Activated CD4-positive, CD25-positive, alpha-beta regulatory T cell treated with anti-CD3 and anti-CD28 coated beads, Interleukin-2, amount 50 U/mL, for 16 hours (primary cell): ENCODE measurements around the gene ADRB1.

Source experiments
- DNase-seq: peaks from one replicate; pipeline ENCODE4 v3.0.0-alpha.2; 2020; ENCODE audit warnings: low read depth, low spot score

ADRB1 gene

DNA sequence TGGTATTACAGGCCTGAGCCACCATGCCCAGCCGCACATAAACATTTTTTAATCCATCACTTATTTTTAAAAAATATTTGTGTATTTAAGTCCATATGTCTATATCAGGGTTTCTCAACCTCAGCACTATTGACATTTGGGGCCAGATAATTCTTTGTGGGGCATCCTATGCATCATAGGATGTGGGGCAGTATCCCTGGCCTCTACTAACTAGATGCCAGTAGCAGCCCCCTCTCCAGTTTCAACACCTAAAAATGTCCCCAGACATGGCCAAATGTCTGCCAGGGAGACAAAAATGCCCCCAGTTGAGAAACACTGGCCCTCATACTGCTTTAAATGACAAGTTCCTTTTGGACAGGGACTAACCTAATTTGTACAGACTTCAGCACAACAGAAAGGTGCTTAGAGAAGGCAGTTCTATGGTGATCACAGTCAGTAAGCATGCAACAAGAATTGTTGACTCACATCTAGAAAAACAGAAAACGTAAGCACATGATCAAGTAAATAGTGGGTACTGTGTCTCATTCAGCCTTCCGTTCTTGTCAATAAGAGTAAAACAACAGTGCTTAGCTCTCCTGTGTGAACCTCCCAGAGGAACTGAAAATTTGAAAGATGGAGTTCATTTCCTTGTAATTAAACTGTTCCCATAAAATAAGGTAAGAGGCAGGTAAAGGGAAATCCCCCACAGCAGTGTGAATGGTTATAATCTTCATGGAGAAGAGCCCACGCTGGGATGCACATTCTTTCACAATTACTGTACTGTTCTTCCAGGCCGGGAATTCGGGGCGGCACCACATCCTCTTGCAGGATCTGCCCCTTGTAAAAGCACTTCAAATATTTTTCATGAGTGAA lies 17.3 kb upstream of the ADRB1 start:
- DNase-seq: no peak

DNA sequence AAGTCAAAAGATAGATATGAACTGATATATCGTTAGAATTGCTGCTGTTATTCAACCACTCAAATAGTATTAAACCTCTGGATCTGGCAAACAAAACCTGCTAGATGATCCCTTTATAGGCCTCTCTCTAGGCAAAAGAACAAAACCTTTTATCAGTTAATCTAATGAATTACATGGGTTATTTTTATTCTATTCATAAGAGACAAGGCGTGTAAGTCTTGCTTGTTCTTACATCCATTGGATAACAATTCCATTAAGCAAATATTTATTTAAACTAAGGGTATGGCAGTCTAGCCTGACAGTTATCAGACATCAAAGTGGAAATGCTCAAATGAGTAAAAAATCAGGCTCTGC lies 16.6 kb upstream of the ADRB1 start:
- DNase-seq: no peak

DNA sequence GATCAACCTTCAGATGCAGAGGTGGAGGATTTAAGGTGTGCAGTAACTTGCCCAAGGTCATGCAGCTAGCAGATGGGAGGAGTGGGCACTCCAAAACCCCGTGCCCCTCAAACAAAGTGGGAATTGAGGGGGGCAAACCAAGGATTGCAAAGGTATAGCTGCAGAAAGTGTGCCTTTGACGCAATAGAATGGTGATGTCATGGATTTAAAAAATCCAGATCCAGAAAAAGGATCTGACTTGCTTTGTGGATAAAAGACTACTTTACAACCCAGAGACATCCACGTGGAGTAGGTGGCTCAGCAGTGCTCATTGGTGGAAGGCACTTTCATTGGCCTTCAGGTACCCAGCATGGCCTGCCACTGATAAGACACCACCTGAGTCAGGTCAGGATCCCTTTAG lies 15.7 kb upstream of the ADRB1 start:
- no peak for DNase-seq

- no peak for DNase-seq
Measured at GRCh38 chr10:114028425-114028824, 15.2 kb upstream of the ADRB1 start.

DNA sequence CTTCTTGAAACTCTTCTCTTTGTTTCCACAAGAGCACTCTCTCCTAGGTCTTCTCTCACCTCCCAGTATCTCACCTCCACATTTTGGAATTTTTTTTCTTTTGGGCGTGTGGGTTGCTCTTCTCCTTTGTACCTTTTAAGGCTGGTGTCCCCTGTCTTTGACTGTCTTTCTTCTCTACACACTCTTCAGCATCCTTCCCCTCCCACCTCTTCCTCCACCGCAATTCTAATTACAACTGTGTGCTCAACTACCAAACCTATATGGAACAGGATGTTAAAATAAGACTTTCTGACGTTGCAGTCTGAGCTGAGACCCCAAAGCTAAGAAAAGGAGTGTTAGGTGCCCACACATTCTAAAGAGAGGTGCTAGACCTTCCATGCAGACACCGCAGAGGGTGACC lies 14.0 kb upstream of the ADRB1 start:
- DNase-seq: no peak

DNA sequence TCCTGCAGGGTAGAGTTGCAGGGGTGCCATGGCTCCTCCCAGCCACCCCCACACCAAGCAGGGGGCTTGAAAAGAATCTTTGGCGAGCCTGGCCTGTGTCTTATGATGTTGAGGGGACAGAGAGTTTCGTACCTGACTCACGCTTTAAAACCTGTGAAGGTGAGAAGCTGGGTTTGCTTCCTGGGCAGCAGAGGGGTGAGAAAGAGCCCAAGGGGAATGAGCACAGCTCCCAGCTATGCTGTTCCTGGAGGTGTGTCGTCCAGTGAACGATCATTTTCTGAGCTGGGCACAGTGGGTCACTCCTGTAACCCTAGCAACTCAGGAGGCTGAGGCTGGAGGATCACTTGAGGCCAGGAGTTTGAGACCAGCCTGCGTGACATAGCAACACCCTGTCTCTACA lies 13.5 kb upstream of the ADRB1 start:
- no peak for DNase-seq

GRCh38 chr10:114031073-114031972 lies 12.3 kb upstream of the ADRB1 start:
- no peak for DNase-seq

DNA sequence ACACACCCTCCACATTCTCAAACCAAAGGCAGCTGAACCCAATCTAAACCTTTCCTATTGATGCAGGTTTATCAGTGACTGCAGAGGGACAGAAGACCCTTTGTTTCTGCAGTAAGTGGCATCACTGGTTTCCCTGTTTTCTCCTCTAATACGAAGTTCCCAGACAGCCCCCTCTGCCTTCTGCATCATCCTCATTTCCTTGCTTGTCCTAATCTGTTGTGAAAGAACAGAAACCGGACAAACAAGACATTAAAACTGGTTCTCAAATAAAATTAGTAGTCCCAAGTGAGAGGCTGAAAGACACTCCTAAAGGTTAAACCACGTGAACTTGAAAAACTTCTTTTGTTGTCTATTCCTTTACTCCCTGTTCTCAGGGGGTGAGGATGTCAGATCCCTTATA lies 10.1 kb upstream of the ADRB1 start:
- no peak for DNase-seq

- no peak for DNase-seq
Measured at GRCh38 chr10:114034923-114035645, 8.6 kb upstream of the ADRB1 start.

DNA sequence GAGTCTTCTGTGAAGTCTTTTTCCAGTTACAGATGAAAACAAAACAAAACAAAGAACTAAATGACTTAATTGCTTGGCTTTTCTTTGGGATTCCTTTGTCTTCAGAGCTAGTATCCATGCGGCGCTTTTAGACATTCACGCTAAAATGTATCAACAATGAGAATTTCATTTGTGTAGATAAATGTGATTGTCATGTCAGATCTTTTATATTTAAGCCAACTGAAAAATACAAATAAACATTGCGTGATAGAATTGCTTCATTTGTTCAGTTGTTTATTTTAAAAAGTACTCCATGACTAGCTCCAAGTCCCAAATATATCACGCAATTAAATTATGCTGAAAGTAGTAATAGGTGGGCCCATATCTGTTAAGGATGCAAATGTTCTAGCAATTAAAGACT lies 7.9 kb upstream of the ADRB1 start:
- DNase-seq: no peak

GRCh38 chr10:114038819-114039218 lies 4.8 kb upstream of the ADRB1 start:
- no peak for DNase-seq

DNA sequence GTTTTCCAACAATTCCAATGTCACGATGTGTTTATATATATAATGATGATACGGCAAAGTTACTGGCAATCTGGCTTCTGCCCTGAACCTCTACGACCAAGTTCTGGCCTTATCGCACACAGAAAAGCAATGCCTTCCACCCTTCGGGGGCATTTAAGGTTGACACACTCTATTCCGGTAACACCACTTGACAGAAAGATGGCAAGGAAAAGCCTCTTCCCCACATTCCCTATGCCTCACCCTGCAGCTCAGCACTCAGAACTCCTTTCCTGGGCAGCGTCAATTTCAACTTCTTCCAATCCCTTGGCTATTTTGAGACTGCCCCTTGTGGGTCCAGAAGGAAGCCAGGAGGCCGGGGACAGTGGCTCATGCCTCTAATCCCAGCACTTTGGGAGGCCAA lies 2.5 kb upstream of the ADRB1 start:
- DNase-seq: no peak

DNA sequence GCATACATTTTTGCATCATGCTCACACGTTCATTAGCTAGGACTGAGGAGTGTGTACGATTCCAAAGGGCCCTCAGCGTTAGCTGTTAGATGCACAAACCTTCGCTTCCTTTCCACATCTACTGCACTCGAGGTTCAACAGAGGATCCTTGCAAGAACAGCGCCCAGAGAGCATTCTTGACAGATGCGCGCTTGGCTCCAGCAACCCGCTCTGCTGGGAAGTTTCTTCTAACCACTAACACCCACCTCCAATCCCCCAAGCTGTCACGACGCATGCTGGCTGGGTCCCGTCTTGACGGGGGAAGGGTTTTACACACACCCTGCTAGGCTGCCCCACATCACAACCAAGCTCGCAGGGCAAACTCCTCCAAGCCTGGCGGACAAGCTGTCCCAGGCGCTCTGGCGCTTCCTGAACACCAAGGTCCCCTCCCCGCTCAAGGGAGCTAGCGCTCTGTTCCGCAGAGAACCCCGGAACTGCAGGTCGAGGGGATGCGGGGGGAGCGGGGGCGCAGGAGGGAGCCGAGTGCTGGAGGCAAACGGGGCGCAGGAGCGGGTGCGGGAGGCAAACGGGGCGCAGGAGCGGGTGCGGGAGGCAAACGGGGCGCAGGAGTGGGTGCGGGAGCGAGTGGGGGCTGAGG lies 653 bp upstream of the ADRB1 start:
- no peak for DNase-seq

DNA sequence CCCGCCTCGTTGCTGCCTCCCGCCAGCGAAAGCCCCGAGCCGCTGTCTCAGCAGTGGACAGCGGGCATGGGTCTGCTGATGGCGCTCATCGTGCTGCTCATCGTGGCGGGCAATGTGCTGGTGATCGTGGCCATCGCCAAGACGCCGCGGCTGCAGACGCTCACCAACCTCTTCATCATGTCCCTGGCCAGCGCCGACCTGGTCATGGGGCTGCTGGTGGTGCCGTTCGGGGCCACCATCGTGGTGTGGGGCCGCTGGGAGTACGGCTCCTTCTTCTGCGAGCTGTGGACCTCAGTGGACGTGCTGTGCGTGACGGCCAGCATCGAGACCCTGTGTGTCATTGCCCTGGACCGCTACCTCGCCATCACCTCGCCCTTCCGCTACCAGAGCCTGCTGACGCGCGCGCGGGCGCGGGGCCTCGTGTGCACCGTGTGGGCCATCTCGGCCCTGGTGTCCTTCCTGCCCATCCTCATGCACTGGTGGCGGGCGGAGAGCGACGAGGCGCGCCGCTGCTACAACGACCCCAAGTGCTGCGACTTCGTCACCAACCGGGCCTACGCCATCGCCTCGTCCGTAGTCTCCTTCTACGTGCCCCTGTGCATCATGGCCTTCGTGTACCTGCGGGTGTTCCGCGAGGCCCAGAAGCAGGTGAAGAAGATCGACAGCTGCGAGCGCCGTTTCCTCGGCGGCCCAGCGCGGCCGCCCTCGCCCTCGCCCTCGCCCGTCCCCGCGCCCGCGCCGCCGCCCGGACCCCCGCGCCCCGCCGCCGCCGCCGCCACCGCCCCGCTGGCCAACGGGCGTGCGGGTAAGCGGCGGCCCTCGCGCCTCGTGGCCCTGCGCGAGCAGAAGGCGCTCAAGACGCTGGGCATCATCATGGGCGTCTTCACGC lies 825 bp downstream of the ADRB1 start:
- DNase-seq: no peak

GRCh38 chr10:114045136-114046086 lies 1.7 kb downstream of the ADRB1 start:
- DNase-seq: no peak

GRCh38 chr10:114046087-114046458 lies 2.4 kb downstream of the ADRB1 start:
- no peak for DNase-seq

DNA sequence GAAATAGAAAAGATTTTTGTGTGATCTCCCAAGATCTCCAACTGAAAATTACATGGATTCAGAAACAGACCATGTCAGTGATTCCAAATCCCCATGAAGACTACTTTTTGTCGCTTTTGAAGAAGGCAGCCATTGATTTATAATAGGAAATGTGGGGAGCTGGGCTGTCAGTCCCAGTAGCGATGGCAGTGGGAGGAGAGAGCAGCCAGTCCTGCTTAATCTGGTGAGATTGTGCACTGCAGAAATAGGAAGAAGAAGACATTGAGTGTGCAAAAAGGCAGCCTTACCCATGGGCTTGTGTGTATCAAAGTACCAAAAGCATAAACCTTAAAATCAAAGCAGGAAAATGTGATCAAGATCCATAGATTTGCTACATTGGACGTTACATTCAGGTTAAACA lies 4.8 kb downstream of the ADRB1 start:
- DNase-seq: no peak

GRCh38 chr10:114051714-114052113 lies 8.0 kb downstream of the ADRB1 start:
- DNase-seq: no peak

DNA sequence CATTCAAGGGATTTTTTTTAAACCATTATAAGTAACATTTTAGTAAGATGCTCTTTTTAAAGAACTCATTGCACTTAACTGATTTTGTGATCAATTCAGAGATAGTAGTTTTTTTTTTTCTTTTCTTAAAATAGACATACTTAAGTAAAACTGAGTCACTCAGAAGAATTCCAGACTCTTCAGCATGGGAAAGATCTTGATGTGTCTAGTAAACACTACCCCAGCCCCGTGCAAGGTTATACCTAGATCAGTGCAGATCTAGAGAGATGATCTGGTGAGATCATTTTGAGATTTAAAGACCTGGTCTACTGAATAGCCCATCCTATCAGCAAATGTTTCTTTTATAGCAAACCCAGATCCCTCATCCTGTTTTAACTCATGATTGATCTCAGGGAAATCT lies 8.6 kb downstream of the ADRB1 start:
- no peak for DNase-seq

DNA sequence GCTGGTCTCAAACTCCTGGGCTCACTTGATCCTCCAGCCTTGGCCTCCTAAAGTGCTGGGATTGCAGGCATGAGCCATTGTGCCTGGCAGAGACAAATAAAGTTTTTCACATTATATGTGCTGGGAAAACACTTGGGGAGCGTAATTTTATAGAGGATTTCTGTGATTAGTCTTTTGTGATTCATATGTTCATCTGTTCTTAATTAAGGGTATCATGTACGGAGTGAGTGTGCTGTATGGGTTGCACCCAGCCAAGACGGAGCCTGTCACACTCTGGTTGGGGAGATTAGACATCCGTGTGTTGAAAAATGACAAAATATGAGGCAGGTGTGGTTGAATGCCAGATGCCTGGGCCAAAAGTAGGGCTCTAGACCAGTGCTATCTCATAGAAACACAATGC lies 10.3 kb downstream of the ADRB1 start:
- no peak for DNase-seq
